GM10266 (cell line): ENCODE results near the gene NEK11.
"Not testable (repeated sequence)": the region's sequence is repeated elsewhere in the genome, so short reads cannot be mapped to it uniquely, and the experiment has no call there.

Experiments
- DNase-seq: peaks from one replicate; pipeline ENCODE4 v3.0.0; 2012; ENCODE audit errors: extremely low spot score
- CTCF ChIP-seq: IDR thresholded peaks from 2 replicates; pipeline ENCODE4 v1.5.1; 2012; ENCODE audit warnings: mild to moderate bottlenecking, low read depth; ENCODE audit not compliant: control insufficient read depth, insufficient read depth; ENCODE audit errors: missing control alignments

The NEK11 gene

GRCh38 chr3:131328721-131329120 lies 302.0 kb downstream of the NEK11 start:
- TF ChIP-seq CTCF = no peak

GRCh38 chr3:131329774-131330173 lies 303.1 kb downstream of the NEK11 start:
- no peak for TF ChIP-seq CTCF
- DNase-seq = no peak

More at GRCh38 chr3:131328721-131329120, 302.0 kb downstream of the NEK11 start:
- DNase-seq = no peak

- not testable (repeated sequence) for DNase-seq
Observed at GRCh38 chr3:131331456-131332085, 304.9 kb downstream of the NEK11 start.

GRCh38 chr3:131338948-131339640 lies 312.4 kb downstream of the NEK11 start:
- no peak for TF ChIP-seq CTCF
- no peak for DNase-seq

- no peak for TF ChIP-seq CTCF
- DNase-seq = no peak
Observed at GRCh38 chr3:131341761-131342160, 315.1 kb downstream of the NEK11 start.

- DNase-seq = no peak
- no peak for TF ChIP-seq CTCF
Observed at GRCh38 chr3:131348911-131349310, 322.2 kb downstream of the NEK11 start.

GRCh38 chr3:131349454-131349853 lies 322.8 kb downstream of the NEK11 start:
- TF ChIP-seq CTCF = no peak
- no peak for DNase-seq
